NCI-H748 treated with DMSO at 0.1 percent for 48 hours (cell line): ENCODE measurements around the gene STAMBP.

Source experiments
- DNase-seq: peaks from one replicate; lab custom pipeline; 2025; lab: John Stamatoyannopoulos, UW

STAMBP gene

DNA sequence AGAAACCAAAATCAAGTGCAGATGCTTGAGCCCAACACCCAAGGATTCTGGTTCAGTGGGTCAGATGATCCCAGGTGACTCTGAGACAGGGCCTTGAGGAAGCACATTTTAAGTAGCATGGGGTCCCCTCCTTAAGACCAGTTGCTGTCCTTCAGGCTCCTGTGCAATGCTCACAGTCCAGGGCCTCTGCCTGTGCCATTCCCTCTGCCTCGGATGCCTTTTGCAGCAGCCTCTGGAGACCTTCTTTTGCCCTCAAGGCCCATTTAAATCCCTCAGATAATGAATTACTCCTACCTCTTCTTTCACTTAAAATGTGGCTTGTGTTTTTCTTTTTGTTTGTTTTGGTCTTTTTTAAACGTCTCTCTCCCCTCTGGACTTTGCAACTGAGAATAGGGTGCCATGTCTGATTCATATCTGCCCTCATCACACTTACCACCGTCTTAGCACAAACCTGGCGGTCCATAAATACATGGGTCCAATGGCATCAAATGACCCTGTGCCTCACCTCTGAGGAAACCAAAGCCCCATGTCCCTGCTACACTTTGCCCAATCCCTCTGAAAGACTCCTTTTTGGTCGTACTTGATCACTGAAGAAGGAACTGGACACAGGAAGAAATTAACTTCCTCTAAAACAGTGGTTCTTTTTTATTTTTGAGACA, 78.2 kb downstream of the STAMBP start:
- no peak for DNase-seq

GRCh38 chr2:73907840-73908452, 79.2 kb downstream of the STAMBP start:
- DNase-seq = peak; percentile 78

DNA sequence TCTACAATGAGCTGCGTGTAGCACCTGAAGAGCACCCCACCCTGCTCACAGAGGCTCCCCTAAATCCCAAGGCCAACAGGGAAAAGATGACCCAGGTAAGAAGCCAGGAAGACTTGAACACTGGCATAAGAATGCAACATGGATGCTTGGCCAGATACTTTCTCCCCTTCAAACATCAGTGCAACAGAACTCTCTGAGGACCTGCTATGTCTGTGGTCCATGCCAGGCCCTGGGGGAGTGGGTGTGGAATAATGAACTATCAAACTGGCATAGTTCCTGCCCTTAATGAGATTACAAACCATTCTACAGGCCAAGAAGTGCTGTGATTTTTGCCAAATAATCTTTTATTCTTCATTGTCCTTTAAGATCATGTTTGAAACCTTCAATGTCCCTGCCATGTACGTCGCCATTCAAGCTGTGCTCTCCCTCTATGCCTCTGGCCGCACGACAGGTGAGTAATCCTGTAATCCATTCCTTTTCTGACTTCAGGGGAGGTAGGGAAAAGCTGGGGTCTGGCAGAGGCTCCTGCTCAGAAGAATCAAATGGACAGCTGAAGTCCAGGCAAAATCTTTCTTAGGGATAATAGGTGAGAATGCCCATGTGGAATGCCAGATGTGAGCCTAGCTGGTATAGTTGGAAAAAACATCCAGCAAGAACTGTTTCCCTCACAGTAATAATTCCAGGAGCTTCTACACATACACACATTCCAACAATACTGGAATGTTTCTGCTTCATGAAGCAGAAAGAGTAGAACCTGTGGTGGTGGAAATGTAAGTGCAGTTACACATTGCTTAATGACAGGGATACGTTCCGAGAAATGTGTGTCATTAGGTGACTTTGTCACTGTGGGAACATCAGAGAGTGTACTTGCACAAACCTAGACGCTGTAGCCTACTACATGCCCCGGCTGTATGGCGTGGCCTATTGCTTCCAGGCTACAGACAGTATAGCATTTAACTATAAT, 80.2 kb downstream of the STAMBP start:
- no peak for DNase-seq

DNA sequence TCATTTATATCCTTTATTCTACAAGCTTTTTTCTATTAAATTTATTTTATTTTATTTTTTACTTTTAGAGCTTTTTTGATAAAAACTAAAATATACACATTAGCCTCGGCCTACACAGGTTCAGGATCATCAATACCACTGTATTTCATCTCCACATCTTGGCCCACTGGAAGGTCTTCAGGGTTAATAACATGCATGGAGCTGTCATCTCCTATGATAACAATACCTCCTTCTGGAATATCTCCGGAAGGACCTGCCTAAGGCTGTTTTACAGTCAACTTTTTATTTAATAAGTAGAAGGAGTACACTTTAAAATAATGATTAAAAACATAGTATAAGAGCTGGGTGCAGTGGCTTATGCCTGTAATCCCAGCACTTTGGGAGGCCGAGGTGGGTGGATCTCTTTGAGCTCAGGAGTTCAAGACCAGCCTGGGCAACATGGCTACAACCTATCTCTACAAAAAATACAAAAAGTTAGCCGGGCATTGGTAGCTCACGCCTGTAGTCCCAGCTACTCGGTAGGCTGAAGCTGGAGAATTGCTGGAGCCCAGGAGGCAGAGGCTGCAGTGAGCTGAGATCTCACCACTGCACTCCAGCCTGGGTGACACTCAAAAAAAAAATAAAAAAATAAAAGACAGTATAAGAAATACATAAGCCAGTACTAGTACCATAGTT, 82.2 kb downstream of the STAMBP start:
- DNase-seq = no peak

- no peak for DNase-seq
Measured at GRCh38 chr2:73911548-73912208, 82.9 kb downstream of the STAMBP start.

DNA sequence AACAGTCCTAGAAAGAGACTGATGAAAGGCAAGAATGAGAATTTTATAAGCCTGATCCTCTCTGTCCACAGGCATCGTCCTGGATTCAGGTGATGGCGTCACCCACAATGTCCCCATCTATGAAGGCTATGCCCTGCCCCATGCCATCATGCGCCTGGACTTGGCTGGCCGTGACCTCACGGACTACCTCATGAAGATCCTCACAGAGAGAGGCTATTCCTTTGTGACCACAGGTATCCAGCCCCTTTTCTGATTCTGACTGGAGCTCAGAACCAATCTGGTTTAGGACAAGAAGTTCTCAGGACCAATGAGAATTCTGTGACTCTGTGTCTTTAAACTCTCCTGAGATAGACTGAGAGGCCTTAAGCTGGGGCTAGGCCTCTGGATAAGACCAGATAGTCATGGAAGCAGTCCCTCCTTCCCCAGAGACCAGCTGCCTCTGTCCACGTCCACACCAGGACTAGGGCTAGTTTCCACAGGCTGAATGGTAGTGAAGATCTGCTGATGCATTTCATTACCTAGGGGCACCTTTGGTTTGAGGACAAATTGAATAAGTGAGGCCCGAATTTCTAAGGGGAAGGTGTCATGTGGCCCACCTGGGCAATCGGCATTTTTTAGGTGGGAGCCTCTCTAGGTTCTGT, 84.8 kb downstream of the STAMBP start:
- DNase-seq = no peak

DNA sequence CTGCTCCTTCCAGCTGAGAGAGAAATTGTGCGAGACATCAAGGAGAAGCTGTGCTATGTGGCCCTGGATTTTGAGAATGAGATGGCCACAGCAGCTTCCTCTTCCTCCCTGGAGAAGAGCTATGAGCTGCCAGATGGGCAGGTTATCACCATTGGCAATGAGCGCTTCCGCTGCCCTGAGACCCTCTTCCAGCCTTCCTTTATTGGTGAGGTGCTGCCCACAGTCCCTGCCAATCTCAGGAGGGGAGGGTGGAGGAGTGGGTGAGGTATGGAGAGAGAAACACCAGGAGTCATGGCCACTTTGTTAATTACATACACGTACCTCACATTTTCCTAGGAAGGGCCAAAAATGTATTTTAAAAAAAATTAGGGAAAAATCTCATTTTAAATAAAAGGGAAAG, 85.9 kb downstream of the STAMBP start:
- no peak for DNase-seq

DNA sequence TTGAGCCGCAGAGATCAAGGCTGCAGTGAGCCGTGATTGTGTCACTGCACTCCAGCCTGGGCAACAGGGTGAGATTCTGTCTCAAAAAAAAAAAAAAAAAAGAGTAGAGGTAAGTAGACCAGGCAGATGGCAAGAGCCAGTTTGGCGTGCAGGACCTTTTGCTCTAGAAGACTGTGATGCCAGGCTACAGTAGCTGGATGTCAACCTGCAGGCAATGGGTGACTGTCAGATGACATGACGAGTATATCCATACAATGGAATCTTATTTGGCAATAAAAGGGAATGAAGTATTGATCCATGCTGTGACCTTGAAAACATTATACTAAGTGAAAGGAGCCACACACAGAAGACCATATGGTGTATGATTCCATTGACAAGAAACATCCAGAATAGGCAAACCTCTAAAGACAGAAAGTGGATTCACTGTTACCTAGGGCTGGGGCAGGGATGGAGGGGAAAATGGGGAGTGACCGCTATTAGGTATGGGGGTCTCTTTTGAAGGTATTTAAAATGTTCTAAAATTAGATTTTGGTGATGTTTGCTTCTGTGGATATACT, 86.8 kb downstream of the STAMBP start:
- no peak for DNase-seq

GRCh38 chr2:73916666-73917065, 87.9 kb downstream of the STAMBP start:
- no peak for DNase-seq

GRCh38 chr2:73917296-73917695, 88.5 kb downstream of the STAMBP start:
- DNase-seq = no peak

- DNase-seq = no peak
Measured at GRCh38 chr2:73917696-73918207, 89.0 kb downstream of the STAMBP start.

DNA sequence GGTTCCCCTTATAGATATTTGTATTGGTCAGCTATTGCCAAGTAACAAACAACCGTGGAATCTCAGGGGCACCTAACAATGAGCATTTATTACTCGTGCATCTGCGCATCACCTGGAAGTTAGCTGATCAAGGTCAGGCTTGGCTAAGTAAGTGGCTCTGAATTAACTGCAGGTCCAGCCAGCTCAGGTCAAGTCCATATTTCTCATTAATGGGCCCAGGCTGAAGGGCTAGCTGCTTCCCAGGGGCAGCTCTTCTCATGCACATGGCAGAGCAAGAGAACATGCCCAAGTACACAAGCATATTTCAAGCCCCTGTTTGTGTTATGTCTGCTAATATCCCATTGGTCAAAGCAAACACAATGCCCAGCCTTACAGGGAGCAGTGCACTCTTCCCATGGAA, 90.1 kb downstream of the STAMBP start:
- DNase-seq = no peak

- no peak for DNase-seq
Measured at GRCh38 chr2:73919596-73920228, 91.0 kb downstream of the STAMBP start.

DNA sequence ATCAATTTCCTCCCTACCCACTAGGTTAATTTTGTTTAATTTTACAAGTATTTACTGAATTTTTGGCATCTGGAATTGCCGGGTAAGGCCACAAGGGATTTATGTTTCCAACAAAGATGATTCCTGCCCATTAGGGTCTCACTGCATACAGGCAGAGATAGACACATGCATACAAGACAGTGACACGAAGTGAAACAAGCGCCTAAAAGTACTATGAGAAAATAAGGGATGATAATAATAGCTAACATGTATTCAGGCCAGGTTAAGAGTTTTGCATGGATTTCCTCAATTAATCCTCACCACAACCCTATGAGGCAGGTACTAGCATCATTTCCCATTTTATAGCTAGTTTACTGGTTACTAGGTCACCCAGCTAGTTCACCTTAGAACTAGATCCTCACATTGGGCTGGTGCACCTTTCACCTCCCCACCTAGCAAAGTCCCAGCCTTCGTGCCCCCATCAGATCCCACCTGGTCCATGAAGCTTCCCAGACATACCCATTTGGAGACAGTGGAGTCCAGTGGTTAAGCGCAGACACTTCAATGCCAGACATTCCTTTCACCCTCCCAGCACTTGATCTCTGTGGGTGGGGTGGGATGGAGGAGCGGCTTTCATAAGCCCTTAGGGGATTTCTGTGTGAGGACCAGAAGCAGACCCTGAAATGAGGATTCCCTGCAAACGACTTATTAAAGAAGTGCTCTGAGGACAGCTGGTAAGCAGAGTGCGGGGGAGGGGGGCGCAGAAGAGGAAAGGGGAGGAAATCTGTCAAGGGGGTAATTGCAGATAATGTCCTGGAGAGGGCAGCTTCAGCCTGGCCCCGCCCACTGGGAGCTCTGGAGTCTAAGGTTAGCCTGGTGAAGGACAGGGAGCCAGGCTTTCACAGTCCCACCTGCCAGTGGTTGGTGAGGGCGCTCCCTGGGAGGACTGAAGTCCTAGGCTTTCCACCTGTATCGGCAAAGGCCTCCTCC, 92.1 kb downstream of the STAMBP start:
- no peak for DNase-seq

- no peak for DNase-seq
Measured at GRCh38 chr2:73921581-73921980, 92.8 kb downstream of the STAMBP start.

DNA sequence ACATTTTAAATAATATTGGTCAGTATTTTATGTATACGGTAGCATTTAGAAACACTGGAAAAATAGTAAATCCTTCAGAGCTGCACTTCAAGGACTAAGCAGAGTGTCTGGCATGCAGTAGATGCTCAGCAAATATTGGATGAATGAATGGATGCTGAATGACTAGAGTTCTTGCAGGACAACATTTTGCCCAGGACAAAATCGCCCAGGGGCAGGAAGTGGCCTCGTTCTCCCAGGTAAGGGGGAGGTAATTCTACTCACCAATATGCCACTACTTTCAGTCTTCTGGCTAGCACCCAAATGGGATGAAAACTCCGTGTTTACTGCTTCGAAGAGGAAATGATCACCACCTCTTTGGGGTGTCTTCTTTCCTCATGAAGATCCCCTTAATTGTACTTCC, 93.9 kb downstream of the STAMBP start:
- no peak for DNase-seq
